Activated naive CD4-positive, alpha-beta T cell treated with anti-CD3 and anti-CD28 coated beads, Interleukin-2, amount 50 U/mL, for 72 hours (primary cell): ENCODE results near the gene SSB. TPM values are rescaled to one million over a fixed set of nuclear protein-coding genes. Genes with fewer than 3 reads are reported as not detected.
A peak's percentile ranks its signal among the peaks of the same experiment; 100 is the strongest.
"Not testable (repeated sequence)": the region's sequence is repeated elsewhere in the genome, so short reads cannot be mapped to it uniquely, and the experiment has no call there.

ENCODE experiments used
- ATAC-seq, 2 donors: fragments of 150-1000 bp; cut with Tn5 transposase; 2 replicates each; pipeline ENCODE4 v1.10.0; 2021; ENCODE audit warnings: mild to moderate bottlenecking in 2 of 2, moderate library complexity in 2 of 2
- DNase-seq, 2 donors: peaks; one replicate each; pipeline ENCODE4 v3.0.0; 2021 to 2022; ENCODE audit warnings: low spot score in 2 of 2
- H3K27ac Mint-ChIP-seq, 2 donors: one replicate each; pipeline ENCODE4 v1.8.0; 2022; ENCODE audit warnings: mild to moderate bottlenecking in 2 of 2, mixed read lengths in 2 of 2
- H3K36me3 Mint-ChIP-seq, 2 donors: one replicate each; pipeline ENCODE4 v1.8.0; 2022; ENCODE audit warnings: mixed read lengths in 2 of 2
- H3K9me3 Mint-ChIP-seq, 2 donors: one replicate each; pipeline ENCODE4 v1.8.0; 2022; ENCODE audit warnings: mixed read lengths in 2 of 2
- total RNA-seq, 2 donors: library from RNA; stranded (reverse); gene quantifications; one replicate each; pipeline ENCODE4 v1.2.3, GENCODE V29; 2022

SSB gene
- total RNA-seq, 2 donors from 2014 or later, result 41.8 to 96.6 TPM

DNA sequence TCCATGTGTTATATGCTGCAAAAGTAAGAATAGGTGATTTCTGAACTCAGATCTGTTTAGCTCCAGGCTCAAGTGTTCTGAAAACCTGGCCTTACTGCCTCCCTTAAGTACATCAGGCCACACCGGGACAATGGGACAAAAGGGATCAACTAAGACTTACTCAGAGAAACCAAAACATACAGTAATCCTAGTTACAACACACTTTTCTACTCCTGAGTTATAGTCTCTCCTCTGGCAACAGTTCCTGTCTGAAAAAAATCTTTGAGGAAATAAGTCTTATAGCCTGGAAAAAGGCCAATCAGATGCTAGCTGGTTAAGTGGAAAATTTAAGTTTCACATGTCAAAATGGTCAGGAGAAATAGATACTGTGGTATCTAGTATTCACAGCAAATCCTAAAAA lies 20.4 kb downstream of the SSB start:
- peak overlapping the region in 1 of 2 donors; percentile 25 for H3K27ac Mint-ChIP-seq

DNA sequence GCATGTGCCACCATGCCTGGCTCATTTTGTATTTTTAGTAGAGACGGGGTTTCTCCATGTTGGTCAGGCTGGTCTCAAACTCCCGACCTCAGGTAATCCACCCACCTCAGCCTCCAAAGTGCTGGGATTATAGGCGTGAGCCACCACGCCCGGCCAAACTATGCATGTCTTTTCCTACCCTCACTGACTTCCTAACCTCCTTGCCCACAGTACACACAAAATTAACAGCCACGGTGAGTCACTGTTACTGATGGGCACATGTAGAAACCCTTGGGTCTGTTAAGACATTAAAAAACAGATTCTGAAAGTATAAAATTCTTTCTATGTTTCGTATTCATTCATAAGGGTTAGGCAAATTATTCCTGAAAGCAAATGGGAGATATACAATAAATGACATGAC lies 21.4 kb downstream of the SSB start:
- not testable (repeated sequence) for DNase-seq, ATAC-seq, H3K9me3 Mint-ChIP-seq
- Mint-ChIP-seq H3K36me3 (peaks cover 35 to 68% of the 10 kb centered on the region in 2 donors), H3K27ac (peak overlapping the region; percentile 59 to 83)

More for the DNA sequence above, 20.4 kb downstream of the SSB start:
- peaks cover 4 to 5% of the 10 kb centered on the region in 2 donors for H3K9me3 Mint-ChIP-seq
- DNase-seq, result no peak
- peaks cover 30 to 64% of the 10 kb centered on the region in 2 donors for H3K36me3 Mint-ChIP-seq
- ATAC-seq, result no peak

DNA sequence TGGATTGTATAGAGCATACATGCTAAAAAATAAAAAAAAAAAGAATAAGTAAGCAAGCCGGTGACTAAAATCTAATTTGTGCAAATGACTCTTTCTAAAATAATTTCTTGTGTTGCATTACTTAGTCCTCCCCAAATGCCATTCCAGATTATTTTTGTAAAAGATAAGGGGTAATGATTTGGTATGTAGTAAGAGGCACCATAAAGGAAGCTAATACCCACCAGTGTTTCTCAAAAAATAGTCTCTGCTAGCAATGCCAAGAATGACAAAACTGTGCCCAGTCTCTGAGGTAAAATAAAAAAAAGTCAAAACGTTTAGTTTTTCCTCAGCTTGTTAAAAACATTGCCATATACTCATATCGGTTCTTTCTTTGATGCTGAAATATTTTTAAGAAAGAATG lies 23.4 kb downstream of the SSB start:
- Mint-ChIP-seq H3K36me3 (peaks cover 23 to 54% of the 10 kb centered on the region in 2 donors), H3K9me3 (peaks cover 4 to 5% of the 10 kb centered on the region in 2 donors), H3K27ac (peak overlapping the region in 1 of 2 donors; percentile 29)
- DNase-seq, result no peak
- no peak for ATAC-seq

DNA sequence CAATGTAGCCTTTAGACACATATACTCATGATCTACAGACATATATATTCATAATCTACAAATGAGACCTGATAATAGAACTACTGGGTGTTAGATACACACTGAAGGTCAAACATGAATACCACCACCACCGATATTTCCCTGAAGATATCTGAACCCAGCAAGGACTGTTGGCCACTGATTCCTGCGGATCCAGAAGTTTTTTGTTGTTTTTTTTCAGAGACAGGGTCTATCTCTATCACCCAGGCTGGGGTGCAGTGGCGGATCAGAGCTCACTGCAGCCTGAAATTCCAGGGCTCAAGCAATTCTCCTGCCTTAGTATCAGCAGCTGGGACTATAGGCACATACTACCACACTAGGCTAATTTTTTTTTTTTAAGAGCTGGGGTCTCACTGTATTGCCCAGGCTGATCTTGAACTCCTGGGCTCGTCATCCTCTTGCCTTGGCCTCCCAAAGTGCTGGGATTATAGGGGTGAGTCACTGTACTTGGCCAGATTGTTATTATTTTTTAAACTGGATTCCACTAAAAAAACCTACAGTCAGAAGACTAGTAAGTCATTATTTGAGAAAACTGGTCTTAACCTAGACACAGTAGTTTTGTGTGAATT lies 24.2 kb downstream of the SSB start:
- no peak for ATAC-seq
- Mint-ChIP-seq H3K9me3 (peaks cover 0 to 5% of the 10 kb centered on the region in 2 donors), H3K36me3 (peaks cover 20 to 46% of the 10 kb centered on the region in 2 donors), H3K27ac (peak overlapping the region; percentile 25 to 38)
- no peak for DNase-seq

DNA sequence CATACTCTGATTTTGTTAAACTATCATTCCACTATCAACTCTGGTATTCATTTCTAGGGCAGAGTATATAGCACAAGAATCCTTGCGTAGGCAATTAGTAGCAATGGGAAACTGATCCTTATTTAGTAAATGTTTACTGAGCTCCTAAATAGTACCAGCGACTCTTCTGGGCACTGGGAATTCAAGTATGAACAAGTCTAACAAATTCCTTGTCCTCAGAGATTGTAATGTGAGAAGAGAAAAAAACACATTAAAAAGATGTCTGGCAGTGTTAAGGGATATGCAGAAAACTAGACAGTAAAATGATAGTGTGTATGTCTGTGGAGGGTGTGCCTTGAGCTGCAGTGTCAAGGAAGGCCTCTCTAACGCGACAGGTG lies 25.3 kb downstream of the SSB start:
- Mint-ChIP-seq H3K9me3 (peaks cover 0 to 5% of the 10 kb centered on the region in 2 donors), H3K27ac (peak overlapping the region; percentile 79 to 87), H3K36me3 (peaks cover 23 to 38% of the 10 kb centered on the region in 2 donors)
- DNase-seq (no peak), ATAC-seq (peak in 1 of 2 donors; percentile 0)

DNA sequence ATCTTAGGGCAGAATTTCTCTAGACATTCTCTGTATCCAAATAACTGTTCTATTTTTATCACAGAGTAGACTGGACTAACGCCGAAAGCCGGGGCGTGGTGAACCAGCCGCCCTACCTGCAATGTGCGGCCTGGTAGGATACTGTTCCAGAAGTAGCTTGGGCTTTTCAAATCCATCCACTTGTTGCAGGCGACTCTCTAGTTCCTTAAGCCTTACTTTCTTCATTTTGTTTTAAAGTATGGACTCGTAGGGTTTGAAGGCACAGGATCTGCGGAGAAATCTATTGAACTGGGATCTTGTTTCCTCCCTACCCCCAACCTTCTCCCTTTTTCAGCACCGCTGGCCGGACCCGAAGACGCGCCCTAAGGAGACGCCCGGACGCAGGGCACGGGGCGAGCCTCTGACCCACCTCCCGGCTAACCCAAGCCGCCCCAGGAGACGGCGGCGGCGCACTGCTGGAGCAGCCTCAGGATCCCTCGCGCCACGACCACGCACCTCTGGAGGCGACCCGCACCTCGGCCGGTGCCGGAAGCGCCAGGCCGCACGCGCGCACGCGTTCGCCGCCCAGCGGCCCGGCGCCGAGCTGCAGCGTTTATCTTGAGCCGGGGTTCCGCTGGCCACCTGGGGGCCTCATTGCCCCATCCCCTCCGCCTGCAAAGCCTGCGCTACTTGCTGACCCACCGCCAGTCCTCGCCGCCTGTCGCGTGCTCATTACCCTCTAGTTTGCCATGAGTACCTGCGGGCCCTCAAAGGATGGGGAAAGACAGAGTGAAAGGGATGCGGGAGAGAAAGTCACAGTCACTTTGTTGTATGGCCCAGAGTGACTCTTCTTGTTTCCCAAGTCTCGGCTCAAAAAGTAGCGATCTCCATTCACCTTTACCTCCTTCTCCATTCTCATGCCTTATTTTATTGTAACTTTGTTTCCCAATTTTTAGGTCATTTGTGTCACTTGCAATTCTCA lies 26.0 kb downstream of the SSB start, which contains the start of gene METTL5:
METTL5 (minus strand) TSS at position 533 of the 961 bp plus-strand sequence; CDS start at position 225, 308 bp downstream.
- H3K36me3 Mint-ChIP-seq, result peaks cover 23 to 33% of the 10 kb centered on the region in 2 donors
- ATAC-seq (peak; percentile 70 to 71), DNase-seq (peak; percentile 89 to 90)
- peak within 1 kb of the TSS; percentile 79 to 87 for H3K27ac Mint-ChIP-seq
- H3K9me3 Mint-ChIP-seq, result peaks cover 0 to 5% of the 10 kb centered on the region in 2 donors

DNA sequence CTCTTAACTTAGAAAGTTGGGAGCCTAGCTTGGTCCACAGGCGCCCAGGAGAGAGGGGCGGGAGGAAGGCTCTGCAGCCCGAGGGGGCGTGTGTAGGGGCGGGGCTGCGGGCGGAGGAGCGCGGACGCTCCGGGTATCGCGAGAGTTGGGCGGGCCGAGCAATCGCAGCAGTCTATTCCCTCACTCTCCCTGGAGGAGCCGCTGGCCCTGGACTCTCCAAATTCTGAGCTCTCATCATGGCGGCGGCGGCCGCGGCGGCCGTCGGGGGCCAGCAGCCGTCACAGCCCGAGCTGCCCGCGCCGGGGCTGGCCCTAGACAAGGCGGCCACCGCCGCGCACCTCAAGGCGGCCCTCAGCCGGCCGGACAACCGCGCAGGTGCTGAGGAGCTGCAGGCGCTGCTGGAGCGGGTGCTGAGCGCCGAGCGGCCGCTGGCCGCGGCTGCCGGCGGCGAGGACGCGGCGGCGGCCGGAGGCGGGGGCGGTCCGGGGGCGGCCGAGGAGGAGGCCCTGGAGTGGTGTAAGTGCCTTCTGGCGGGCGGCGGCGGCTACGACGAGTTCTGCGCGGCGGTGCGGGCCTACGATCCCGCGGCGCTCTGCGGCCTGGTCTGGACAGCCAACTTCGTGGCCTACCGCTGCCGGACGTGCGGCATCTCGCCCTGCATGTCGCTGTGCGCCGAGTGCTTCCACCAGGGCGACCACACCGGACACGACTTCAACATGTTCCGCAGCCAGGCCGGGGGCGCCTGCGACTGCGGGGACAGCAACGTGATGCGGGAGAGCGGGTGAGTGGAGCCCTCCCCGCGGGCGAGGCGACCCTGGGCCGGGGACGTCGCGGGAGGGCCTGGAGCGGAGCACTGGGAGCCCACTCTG lies 28.8 kb downstream of the SSB start, which contains the start of gene UBR3:
UBR3 (plus strand) TSS at position 183 of the 869 bp plus-strand sequence; CDS start at position 237, 54 bp downstream.
- Mint-ChIP-seq H3K9me3 (no peaks in the 10 kb centered on the region), H3K27ac (peak within 1 kb of the TSS; percentile 89 to 92), H3K36me3 (peaks cover 23 to 25% of the 10 kb centered on the region in 2 donors)
- DNase-seq, result peak; percentile 92
- peak; percentile 84 to 88 for ATAC-seq

DNA sequence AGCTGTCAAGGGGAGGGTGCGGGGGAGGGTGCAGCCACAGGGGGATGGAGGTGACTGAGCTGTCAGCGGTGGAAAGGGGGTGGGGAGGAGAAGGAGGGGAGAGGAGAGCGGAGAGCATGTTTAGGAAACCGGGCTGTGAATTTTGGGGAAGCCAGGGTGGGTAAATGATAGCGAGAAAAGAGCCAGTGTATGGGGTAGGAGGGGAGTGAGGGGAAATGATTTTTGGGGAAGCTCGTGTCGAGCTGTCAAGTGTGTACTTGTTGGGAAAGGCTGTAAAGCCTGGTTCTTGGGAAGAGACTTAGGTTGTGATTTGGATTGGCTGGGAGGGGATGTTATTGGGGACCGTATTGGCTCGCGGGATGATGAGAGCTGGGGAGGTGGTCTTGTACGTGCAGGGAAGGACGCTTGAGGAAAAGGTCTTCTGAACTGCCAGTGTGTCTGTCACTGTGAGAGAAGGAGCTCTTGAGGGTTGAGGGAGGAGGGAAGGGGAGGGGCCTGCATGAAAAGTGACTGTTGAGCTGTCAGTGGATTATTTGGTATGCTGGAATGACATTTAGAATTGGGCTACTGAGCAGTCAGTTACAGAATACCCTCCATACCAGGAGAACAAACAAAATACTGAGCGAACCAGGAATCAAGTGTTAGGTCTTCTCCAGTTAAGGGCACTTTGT lies 29.6 kb downstream of the SSB start:
- no peaks in the 10 kb centered on the region for H3K9me3 Mint-ChIP-seq
- DNase-seq (peak in 1 of 2 donors; percentile 33), ATAC-seq (peak; percentile 30 to 34)
- peaks cover 17 to 21% of the 10 kb centered on the region in 2 donors for H3K36me3 Mint-ChIP-seq
- H3K27ac Mint-ChIP-seq, result peak overlapping the region; percentile 89 to 92

DNA sequence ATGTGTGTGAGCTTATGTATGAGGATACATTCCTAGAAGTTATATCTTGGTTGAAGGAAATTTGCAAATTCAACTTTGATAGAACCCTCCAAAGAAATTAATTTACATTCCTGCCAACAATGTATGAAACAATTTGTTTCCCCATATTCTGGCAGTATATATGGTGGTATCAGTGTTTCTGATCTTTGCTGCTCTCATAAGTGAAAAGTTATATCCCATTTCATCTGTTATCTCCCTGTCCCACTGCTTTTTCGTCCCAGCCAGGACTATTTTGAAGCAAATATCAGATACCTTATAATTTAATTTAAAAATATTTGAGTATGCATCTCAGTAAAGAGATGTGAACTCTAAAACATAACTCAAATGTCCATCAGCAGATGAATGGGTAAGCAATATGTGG lies 35.7 kb downstream of the SSB start:
- H3K9me3 Mint-ChIP-seq, result no peaks in the 10 kb centered on the region

DNA sequence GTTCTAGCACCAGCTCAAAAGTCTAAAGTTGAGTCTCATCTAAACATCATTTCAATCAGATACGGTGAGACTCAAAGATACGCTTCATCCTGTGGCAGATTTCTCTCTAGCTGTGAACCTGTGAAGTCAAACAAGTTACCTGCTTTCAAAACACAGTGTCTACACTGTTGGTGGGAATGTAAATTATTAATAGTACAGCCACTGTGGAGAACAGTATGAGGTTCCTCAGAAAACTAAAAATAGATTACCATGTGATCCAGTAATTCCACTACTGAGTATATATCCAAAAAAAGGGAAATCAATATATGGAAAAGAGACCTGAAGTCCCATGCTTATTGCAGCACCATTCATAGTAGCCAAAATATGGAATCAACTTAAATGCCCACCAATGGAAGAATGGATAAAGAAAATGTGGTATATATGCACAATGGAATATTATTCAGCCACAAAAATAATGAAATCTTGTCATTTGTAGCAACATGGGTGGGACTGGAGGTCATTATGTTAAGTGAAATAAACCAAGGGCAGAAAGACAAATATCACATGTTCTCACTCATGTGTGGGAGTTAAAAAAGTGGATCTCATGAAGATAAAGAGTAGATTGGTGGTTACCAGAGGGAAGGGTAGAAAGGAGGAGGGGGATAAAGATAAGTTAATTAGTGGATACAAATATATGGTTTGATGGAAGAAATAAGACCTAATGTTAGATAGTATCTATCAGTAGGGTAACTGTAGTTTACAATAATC lies 40.2 kb downstream of the SSB start:
- no peak overlapping the region for H3K27ac Mint-ChIP-seq
- no peak for ATAC-seq
- H3K36me3 Mint-ChIP-seq, result peaks cover 5 to 14% of the 10 kb centered on the region in 2 donors
- no peak for DNase-seq
- H3K9me3 Mint-ChIP-seq, result no peaks in the 10 kb centered on the region

More for the DNA sequence above, 35.7 kb downstream of the SSB start:
- Mint-ChIP-seq H3K27ac (no peak overlapping the region), H3K36me3 (peaks cover 0 to 8% of the 10 kb centered on the region in 2 donors)
- ATAC-seq (no peak), DNase-seq (no peak)

DNA sequence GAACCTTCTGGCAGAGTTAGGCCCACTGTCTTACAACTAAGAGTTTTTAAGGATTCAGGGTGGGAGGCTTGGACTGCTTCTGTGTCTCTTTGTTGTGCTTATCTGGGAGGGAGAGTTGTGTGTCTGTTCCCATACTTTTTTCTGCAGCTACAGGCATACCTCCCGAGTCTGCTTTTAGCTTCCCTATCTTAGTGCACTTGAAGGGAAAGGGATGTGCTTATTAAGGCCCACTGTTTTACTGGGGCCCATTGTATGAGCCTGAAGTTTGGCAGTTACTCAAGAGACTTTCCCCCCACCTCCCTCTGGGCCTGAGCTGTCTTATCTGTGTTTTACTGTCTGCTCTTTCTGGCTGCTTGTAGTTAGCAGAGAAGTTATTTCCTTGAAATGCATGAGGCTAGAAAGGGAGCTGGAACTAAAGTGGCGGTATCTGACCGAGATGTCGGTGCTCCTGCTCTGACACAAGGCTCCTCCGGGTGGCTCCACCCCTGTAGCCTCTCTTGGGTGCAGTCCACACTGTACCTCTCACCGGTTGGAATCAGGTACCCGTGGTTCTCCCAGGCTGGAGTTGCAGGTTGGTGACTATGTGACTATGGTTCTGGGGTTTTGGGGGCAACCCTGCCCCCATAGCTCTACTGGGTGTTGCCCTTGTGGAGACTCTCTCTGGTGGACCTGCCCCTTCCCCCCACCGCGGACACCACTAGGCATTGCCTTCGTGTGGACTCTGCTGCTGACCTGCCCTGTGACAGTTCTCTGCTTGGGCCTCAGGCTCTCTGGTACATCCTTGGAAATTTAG lies 41.5 kb downstream of the SSB start:
- Mint-ChIP-seq H3K27ac (no peak overlapping the region), H3K36me3 (peaks cover 5 to 14% of the 10 kb centered on the region in 2 donors), H3K9me3 (no peaks in the 10 kb centered on the region)
- ATAC-seq, result peak in 1 of 2 donors; percentile 22
- DNase-seq, result no peak

DNA sequence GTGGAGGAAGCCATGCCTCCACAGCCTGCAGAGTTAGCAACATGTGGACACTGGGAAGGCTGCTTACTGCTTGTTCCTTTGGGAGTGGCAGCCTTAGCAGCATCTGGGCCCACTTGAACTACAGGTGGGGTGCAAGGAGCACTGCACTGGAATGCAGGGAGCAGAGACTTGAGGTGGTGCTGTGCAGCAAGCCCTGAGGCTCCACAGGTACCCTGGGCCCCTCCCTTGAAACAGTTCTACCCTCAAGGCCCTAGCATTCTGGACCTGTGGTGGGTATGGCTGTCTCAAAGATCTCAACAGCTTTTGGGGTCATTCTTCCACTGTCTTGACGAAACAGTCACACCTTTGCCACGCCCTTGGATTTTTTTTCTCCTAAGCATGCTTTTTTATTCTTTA lies 42.1 kb downstream of the SSB start:
- Mint-ChIP-seq H3K27ac (no peak overlapping the region), H3K36me3 (peaks cover 5 to 14% of the 10 kb centered on the region in 2 donors), H3K9me3 (no peaks in the 10 kb centered on the region)
- ATAC-seq, result peak in 1 of 2 donors; percentile 32
- no peak for DNase-seq

DNA sequence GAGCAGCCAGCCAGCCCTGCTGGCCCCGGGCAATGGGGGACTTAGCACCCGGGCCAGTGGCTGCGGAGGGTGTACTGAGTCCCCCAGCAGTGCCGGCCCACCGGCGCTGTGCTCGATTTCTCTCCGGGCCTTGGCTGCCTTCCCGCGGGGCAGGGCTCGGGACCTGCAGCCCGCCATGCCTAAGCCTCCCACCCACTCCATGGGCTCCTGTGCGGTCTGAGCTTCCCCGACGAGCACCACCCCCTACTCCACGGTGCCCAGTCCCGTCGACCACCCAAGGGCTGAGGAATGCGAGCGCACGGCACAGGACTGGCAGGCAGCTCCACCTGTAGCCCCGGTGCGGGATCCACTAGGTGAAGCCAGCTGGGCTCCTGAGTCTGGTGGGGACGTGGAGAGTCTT lies 43.0 kb downstream of the SSB start:
- DNase-seq, H3K9me3 Mint-ChIP-seq, ATAC-seq, H3K27ac Mint-ChIP-seq: not testable (repeated sequence)
- H3K36me3 Mint-ChIP-seq, result peaks cover 5 to 14% of the 10 kb centered on the region in 2 donors

DNA sequence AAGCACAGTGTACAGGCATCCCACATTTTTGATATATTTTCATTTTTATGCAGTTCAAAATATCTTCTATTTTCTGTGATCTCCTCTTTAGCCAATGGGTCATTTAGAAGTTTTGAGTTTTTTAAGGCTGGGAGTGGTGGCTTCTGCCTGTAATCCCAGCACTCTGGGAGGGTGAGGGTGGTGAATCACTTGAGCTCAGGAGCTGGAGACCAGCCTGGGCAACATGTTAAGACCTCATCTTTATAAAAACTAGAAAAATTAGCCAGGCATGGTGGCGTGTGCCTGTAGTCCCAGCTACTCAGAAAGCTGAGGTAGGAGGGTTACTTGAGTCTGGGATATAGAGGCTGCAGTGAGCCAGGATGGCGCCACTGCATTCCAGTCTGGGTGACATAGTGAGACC lies 46.3 kb downstream of the SSB start:
- Mint-ChIP-seq H3K36me3 (peaks cover 5 to 14% of the 10 kb centered on the region in 2 donors), H3K27ac (no peak overlapping the region), H3K9me3 (no peaks in the 10 kb centered on the region)
- ATAC-seq (no peak), DNase-seq (no peak)
